ENCODE measurements around the gene ADAMTS6. TPM values are rescaled to one million over a fixed set of nuclear protein-coding genes. Genes with fewer than 3 reads are reported as not detected.

Gene ADAMTS6
- total RNA-seq, 1 donor from 2014 or later, result 16.7 TPM

- DNase-seq (ENCODE audit: low spot score), result no peak
- no peak overlapping the region for H3K27ac Mint-ChIP-seq (ENCODE audit: unreplicated experiment)
- no peaks in the 10 kb centered on the region for H3K4me1 Mint-ChIP-seq (ENCODE audit: unreplicated experiment)
- H3K4me3 Mint-ChIP-seq (ENCODE audit: unreplicated experiment), result no peak overlapping the region
- no peaks in the 10 kb centered on the region for H3K9me3 Mint-ChIP-seq (ENCODE audit: unreplicated experiment)
- no peak for TF ChIP-seq CTCF (IDR thresholded peaks at IDR 0.05; ENCODE audit: unreplicated experiment)
- H3K36me3 Mint-ChIP-seq (ENCODE audit: low read depth, unreplicated experiment), result peaks cover 3% of the 10 kb centered on the region
- H3K27me3 Mint-ChIP-seq (ENCODE audit: unreplicated experiment), result no peaks in the 10 kb centered on the region
Observed at GRCh38 chr5:65292196-65292595, 189.5 kb downstream of the ADAMTS6 start.

- H3K9me3 Mint-ChIP-seq (ENCODE audit: unreplicated experiment), result no peaks in the 10 kb centered on the region
- H3K27me3 Mint-ChIP-seq (ENCODE audit: unreplicated experiment), result no peaks in the 10 kb centered on the region
- no peak overlapping the region for H3K27ac Mint-ChIP-seq (ENCODE audit: unreplicated experiment)
- no peak for TF ChIP-seq CTCF (IDR thresholded peaks at IDR 0.05; ENCODE audit: unreplicated experiment)
- DNase-seq (ENCODE audit: low spot score), result no peak
- peaks cover 3% of the 10 kb centered on the region for H3K36me3 Mint-ChIP-seq (ENCODE audit: low read depth, unreplicated experiment)
- no peak overlapping the region for H3K4me3 Mint-ChIP-seq (ENCODE audit: unreplicated experiment)
- H3K4me1 Mint-ChIP-seq (ENCODE audit: unreplicated experiment), result no peaks in the 10 kb centered on the region
Observed at GRCh38 chr5:65290677-65291076, 191.0 kb downstream of the ADAMTS6 start.

GRCh38 chr5:65288657-65289056, 193.1 kb downstream of the ADAMTS6 start:
- no peaks in the 10 kb centered on the region for H3K4me1 Mint-ChIP-seq (ENCODE audit: unreplicated experiment)
- no peak overlapping the region for H3K4me3 Mint-ChIP-seq (ENCODE audit: unreplicated experiment)
- H3K27me3 Mint-ChIP-seq (ENCODE audit: unreplicated experiment), result no peaks in the 10 kb centered on the region
- no peaks in the 10 kb centered on the region for H3K9me3 Mint-ChIP-seq (ENCODE audit: unreplicated experiment)
- TF ChIP-seq CTCF (IDR thresholded peaks at IDR 0.05; ENCODE audit: unreplicated experiment), result no peak
- peaks cover 3% of the 10 kb centered on the region for H3K36me3 Mint-ChIP-seq (ENCODE audit: low read depth, unreplicated experiment)
- DNase-seq (ENCODE audit: low spot score), result no peak
- H3K27ac Mint-ChIP-seq (ENCODE audit: unreplicated experiment), result no peak overlapping the region

GRCh38 chr5:65279603-65280002, 202.1 kb downstream of the ADAMTS6 start:
- Mint-ChIP-seq H3K9me3 (ENCODE audit: unreplicated experiment) (no peaks in the 10 kb centered on the region), H3K27me3 (ENCODE audit: unreplicated experiment) (no peaks in the 10 kb centered on the region), H3K36me3 (ENCODE audit: low read depth, unreplicated experiment) (peaks cover 11% of the 10 kb centered on the region)

More at GRCh38 chr5:65279603-65280002, 202.1 kb downstream of the ADAMTS6 start:
- DNase-seq (ENCODE audit: low spot score), result no peak
- no peak overlapping the region for H3K27ac Mint-ChIP-seq (ENCODE audit: unreplicated experiment)
- no peaks in the 10 kb centered on the region for H3K4me1 Mint-ChIP-seq (ENCODE audit: unreplicated experiment)
- no peak for TF ChIP-seq CTCF (IDR thresholded peaks at IDR 0.05; ENCODE audit: unreplicated experiment)
- H3K4me3 Mint-ChIP-seq (ENCODE audit: unreplicated experiment), result no peak overlapping the region
